HUES6 (cell line): ENCODE measurements around the gene BCL2L1.

Experiments
- H3K27ac ChIP-seq: 2 replicates; pipeline ENCODE4 v1.7.0; 2013; ENCODE audit warnings: low read depth, mild to moderate bottlenecking, low read length, inconsistent platforms
- H3K27me3 ChIP-seq: 2 replicates; pipeline ENCODE4 v1.6.1; 2013; ENCODE audit warnings: low read length; ENCODE audit not compliant: control insufficient read depth, insufficient read depth
- H3K36me3 ChIP-seq: 2 replicates; pipeline ENCODE4 v1.6.1; 2013; ENCODE audit warnings: low read length; ENCODE audit not compliant: control insufficient read depth, insufficient read depth
- H3K4me1 ChIP-seq: 2 replicates; pipeline ENCODE4 v1.6.1; 2013; ENCODE audit warnings: low read length; ENCODE audit not compliant: control insufficient read depth, insufficient read depth
- H3K4me3 ChIP-seq: 2 replicates; pipeline ENCODE4 v1.5.1; 2013; ENCODE audit warnings: low read depth, low read length
- H3K9ac ChIP-seq: one replicate; pipeline ENCODE4 v1.6.1; 2013; ENCODE audit warnings: mild to moderate bottlenecking, low read length
- H3K9me3 ChIP-seq: 2 replicates; pipeline ENCODE4 v1.6.1; 2013; ENCODE audit warnings: low read depth, low read length; ENCODE audit not compliant: control insufficient read depth, insufficient read depth

The BCL2L1 gene

DNA sequence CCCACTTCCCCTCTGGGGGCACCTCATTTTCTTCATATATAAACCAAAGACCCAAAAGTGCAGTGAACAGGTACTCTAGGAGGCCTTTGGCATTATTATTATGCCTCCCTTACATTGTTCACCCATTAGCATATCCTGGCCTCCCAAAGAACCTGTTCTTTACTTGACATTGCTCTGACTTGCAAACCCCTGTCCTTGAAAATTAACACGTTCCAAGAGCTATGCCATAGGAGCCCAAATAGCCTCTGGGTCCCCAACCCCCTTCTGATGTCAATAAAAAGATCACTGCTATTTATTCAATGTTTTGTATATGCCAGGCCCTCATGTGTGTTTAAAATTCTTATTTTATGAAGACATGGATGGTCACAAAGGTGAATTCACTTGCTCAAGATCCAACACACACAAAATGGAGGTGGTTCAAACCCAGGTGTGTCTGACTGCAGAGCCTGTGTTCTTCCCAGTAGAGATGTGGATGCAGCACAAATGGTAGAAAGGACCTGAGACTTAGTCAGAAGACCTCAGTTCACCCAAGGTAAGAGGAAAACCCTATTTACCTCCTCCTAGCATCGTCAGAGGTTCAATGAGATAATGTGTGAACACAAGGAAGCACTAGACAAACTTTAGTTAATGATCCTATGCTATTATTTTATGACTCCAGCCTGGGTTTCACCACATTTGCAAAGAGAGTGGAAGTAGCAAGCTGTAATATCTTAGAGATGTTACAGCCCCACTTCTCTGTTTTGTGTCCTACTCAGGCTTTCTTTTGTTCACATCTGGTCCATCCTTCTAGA is 36.6 kb downstream of the BCL2L1 start:
- no peak overlapping the region for H3K9ac ChIP-seq
- H3K36me3 ChIP-seq: peaks cover 24% of the 10 kb centered on the region
- 0 out of 2 replicates have a peak overlapping the region, but pooled peaks have one; percentile 2 for H3K27ac ChIP-seq
- no peaks in the 10 kb centered on the region for H3K9me3 ChIP-seq
- no peak overlapping the region for H3K4me3 ChIP-seq
- no peaks in the 10 kb centered on the region for H3K27me3 ChIP-seq
- H3K4me1 ChIP-seq: peaks cover 10% of the 10 kb centered on the region; the same call in 1 of the 2 replicates

GRCh38 chr20:31684153-31685015 is 38.3 kb downstream of the BCL2L1 start:
- H3K36me3 ChIP-seq: peaks cover 30% of the 10 kb centered on the region
- no peak overlapping the region for H3K9ac ChIP-seq
- H3K4me1 ChIP-seq: peaks cover 21% of the 10 kb centered on the region
- H3K4me3 ChIP-seq: no peak overlapping the region
- no peaks in the 10 kb centered on the region for H3K27me3 ChIP-seq
- H3K27ac ChIP-seq: no peak overlapping the region
- H3K9me3 ChIP-seq: no peaks in the 10 kb centered on the region

DNA sequence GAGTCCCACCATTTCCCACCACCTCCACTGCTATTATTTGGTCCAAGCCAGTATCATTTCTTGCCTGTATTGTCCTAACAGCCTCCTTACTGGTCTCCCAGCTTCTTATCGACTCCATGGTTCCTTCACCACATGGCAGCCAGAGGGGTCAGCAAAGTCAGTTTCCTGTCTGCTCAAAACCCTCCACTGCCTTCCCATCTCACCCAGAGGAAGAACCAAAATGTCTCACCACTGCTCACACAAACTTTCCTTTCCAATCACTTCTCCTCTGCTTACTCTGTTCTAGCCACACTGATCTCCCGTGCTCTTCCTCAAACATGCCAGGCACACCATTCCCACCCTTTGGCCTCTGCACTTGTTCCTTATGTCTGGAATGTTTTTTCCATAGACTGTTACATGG is 39.7 kb downstream of the BCL2L1 start:
- no peaks in the 10 kb centered on the region for H3K9me3 ChIP-seq
- no peak overlapping the region for H3K27ac ChIP-seq
- H3K4me3 ChIP-seq: no peak overlapping the region
- H3K36me3 ChIP-seq: peaks cover 33% of the 10 kb centered on the region
- no peaks in the 10 kb centered on the region for H3K27me3 ChIP-seq
- peaks cover 36% of the 10 kb centered on the region for H3K4me1 ChIP-seq
- no peak overlapping the region for H3K9ac ChIP-seq

- peaks cover 33% of the 10 kb centered on the region for H3K36me3 ChIP-seq
- H3K27me3 ChIP-seq: no peaks in the 10 kb centered on the region
- no peak overlapping the region for H3K9ac ChIP-seq
- no peak overlapping the region for H3K27ac ChIP-seq
- no peaks in the 10 kb centered on the region for H3K9me3 ChIP-seq
- H3K4me1 ChIP-seq: peaks cover 37% of the 10 kb centered on the region
- no peak overlapping the region for H3K4me3 ChIP-seq
Measured at GRCh38 chr20:31682352-31682751, 40.3 kb downstream of the BCL2L1 start.

DNA sequence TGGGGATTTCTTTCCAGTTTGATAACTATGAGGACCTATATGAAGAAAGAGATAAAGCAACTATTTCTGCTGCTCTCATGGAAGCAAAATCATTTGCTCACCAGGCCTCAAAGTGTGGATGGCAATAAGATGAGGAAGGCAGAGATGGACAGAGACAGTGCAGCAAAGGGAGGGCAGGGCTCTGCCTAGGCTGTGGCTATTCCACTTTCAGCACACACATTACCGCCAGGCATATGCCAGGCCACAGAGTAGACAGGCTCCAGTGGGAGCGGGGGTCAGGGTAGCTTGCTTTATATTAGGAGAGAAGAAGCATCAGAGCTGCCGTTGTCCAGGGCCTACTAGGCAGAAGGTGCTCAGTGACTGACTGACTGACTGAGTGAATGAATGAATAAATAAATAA is 40.9 kb downstream of the BCL2L1 start:
- no peak overlapping the region for H3K27ac ChIP-seq
- H3K4me3 ChIP-seq: no peak overlapping the region
- H3K36me3 ChIP-seq: peaks cover 29% of the 10 kb centered on the region
- H3K9me3 ChIP-seq: no peaks in the 10 kb centered on the region
- no peak overlapping the region for H3K9ac ChIP-seq
- peaks cover 38% of the 10 kb centered on the region for H3K4me1 ChIP-seq
- H3K27me3 ChIP-seq: no peaks in the 10 kb centered on the region

DNA sequence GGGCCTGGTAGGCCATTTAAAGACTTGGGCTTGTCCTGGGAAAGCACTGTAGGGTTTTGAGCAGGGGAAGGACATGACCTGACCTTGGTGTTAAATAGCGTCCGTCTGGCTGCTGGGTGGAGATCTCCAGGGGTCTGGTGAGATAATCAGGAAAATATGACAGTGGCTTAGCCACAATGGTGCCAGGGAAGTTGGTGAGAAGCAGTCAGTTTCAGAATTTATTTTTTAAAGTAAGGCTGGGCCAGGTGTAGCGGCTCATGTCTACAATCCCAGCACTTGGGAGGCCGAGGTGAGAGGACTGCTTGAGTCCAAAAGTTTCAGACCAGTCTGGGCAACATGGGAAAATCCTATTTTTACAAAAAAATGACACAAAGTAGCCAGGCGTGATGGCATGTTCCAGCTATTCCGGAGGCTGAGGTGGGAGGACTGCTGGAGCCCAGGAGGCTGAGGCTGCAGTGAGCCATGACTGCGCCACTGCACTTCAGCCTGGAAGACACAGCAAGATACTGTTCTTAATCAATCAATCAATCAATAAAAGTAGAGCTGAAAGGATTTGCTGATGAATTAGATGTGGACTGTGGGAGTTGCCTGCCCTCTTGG is 41.4 kb downstream of the BCL2L1 start:
- no peaks in the 10 kb centered on the region for H3K27me3 ChIP-seq
- peaks cover 42% of the 10 kb centered on the region for H3K4me1 ChIP-seq
- H3K4me3 ChIP-seq: no peak overlapping the region
- H3K27ac ChIP-seq: no peak overlapping the region
- peaks cover 27% of the 10 kb centered on the region for H3K36me3 ChIP-seq
- H3K9me3 ChIP-seq: no peaks in the 10 kb centered on the region
- H3K9ac ChIP-seq: no peak overlapping the region

GRCh38 chr20:31680286-31681127 is 42.2 kb downstream of the BCL2L1 start:
- Histone ChIP-seq H3K27me3 (no peaks in the 10 kb centered on the region), H3K27ac (no peak overlapping the region), H3K4me1 (peaks cover 42% of the 10 kb centered on the region), H3K9ac (peak overlapping the region; percentile 21), H3K9me3 (no peaks in the 10 kb centered on the region), H3K36me3 (peaks cover 26% of the 10 kb centered on the region), H3K4me3 (no peak overlapping the region)

DNA sequence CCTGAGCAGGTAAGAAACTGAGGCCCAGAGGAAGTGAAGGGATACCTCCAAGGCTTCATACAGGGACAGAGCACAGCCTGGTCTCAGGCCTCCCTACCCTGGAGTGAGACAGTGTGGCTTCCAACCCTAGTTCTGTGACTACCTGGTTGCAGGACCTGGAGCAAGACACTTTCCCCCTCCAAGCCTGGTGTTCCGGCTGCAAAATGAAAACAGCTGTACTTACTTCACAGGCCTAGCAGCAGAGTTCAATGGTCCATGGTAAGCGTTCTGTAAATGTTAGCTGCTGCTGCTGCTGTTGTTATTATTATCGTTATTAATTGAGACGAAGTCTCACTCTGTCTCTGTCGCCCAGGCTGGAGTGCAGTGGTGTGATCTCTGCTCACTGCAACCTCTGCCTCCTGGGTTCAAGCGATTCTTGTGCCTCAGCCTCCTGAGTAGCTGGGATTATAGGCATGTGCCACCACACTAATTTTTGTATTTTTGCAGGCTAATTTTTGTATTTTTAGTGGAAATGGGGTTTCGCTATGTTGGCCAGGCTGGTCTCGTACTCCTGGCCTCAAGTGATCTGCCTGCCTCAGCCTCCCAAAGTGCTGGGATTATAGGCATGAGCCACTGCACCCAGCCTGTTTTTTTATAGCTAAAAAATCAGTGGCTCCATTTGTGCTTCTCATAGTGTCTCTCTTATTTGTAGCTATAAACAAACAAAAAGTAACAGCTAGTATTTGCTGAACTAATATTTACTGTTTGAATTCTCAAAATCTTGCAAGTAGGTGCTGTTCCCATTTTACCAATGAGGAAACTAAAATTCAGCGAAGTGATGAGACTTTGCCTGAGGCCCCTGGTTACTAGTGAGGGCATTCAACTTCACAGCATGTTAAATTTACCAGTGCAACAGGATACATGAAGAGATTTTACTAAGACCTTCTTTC is 43.0 kb downstream of the BCL2L1 start:
- H3K4me1 ChIP-seq: peaks cover 48% of the 10 kb centered on the region
- no peak overlapping the region for H3K4me3 ChIP-seq
- peaks cover 27% of the 10 kb centered on the region for H3K36me3 ChIP-seq
- H3K9me3 ChIP-seq: no peaks in the 10 kb centered on the region
- H3K27ac ChIP-seq: no peak overlapping the region
- H3K27me3 ChIP-seq: no peaks in the 10 kb centered on the region
- peak overlapping the region; percentile 21 for H3K9ac ChIP-seq

- Histone ChIP-seq H3K9me3 (no peaks in the 10 kb centered on the region), H3K36me3 (peaks cover 27% of the 10 kb centered on the region), H3K4me3 (no peak overlapping the region), H3K4me1 (peaks cover 48% of the 10 kb centered on the region), H3K27me3 (no peaks in the 10 kb centered on the region), H3K27ac (peak overlapping the region; percentile 26; the same call in 1 of the 2 replicates), H3K9ac (no peak overlapping the region)
Measured at GRCh38 chr20:31678389-31679356, 44.0 kb downstream of the BCL2L1 start.
